ENCODE data around the gene ATG13.
A peak's percentile ranks its signal among the peaks of the same experiment; 100 is the strongest.

ATG13 gene

DNA sequence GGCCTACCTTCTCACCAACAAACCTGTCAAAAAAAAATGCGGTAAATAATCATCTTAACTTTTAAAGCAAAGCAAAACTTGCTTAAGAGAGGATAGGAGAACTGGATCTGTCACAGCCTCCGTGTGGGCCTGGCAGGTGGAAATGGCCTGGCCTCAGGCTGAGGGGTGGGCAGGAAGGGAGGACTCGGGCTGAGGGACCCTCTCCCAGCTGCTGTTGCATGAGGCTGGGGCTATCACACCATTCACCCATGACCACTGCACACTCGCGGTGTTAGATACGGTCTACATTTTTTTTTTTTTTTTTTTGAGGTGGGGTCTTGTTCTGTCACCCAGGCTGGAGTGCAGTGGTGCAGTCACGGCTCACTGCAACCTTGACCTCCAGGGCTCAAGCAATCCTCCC, 58.6 kb downstream of the ATG13 start:
- no peaks in the 10 kb centered on the region for H3K9me3 ChIP-seq (ENCODE audit: severe bottlenecking)
- peak overlapping the region; percentile 19 for H3K27ac ChIP-seq (ENCODE audit: poor library complexity, severe bottlenecking)
- H3K27me3 ChIP-seq (ENCODE audit: insufficient read depth, poor library complexity, severe bottlenecking) = no peaks in the 10 kb centered on the region
- DNase-seq (ENCODE audit: low spot score) (peak; percentile 37), ATAC-seq (ENCODE audit: low read depth) (no peak)
- TF ChIP-seq CTCF (IDR thresholded peaks at IDR 0.05; ENCODE audit: poor library complexity, severe bottlenecking) = no peak
- no peak overlapping the region for H3K4me3 ChIP-seq (ENCODE audit: severe bottlenecking)
- H3K4me1 ChIP-seq (ENCODE audit: insufficient read depth, poor library complexity, severe bottlenecking) = peaks cover 10% of the 10 kb centered on the region
- peaks cover 24% of the 10 kb centered on the region; the same call in 1 of the 2 replicates for H3K36me3 ChIP-seq (ENCODE audit: low read depth)

DNA sequence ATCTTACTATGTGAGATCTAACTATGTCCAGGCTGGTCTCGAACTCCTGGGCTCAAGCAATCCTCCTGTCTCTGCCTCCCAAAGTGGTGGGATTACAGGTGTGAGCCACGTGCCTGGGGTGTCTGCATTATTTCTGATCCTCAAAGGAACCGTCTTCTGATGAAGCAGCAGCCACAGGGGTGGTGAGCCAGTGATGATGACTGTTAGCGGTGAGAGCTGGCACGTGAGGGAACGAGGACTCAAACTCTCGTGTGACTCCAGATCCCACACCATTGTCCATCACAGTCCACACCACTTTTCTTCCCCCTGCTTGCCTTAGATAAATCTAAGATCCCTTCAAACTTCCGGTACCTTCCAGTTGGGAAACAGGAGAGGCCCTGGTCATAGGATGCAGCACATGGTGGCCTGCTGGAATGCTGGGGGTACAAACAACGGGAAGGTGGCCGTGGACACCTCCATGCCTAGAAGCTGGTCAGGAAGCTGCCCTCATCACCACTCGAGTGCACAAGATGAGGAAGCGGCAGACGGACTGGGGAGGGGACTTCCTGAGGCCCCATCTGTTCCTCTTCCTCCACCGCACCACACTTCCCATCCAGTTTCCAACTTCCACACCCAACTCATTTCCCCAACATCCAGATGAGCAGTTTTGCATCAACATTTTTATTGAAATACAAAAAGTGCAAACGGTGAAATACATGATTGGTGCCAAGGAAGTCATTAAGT, 59.2 kb downstream of the ATG13 start:
- peak; percentile 28 for DNase-seq (ENCODE audit: low spot score)
- TF ChIP-seq CTCF (IDR thresholded peaks at IDR 0.05; ENCODE audit: poor library complexity, severe bottlenecking) = no peak
- Histone ChIP-seq H3K4me3 (ENCODE audit: severe bottlenecking) (no peak overlapping the region), H3K36me3 (ENCODE audit: low read depth) (peaks cover 20% of the 10 kb centered on the region), H3K27ac (ENCODE audit: poor library complexity, severe bottlenecking) (no peak overlapping the region), H3K27me3 (ENCODE audit: insufficient read depth, poor library complexity, severe bottlenecking) (no peaks in the 10 kb centered on the region), H3K9me3 (ENCODE audit: severe bottlenecking) (no peaks in the 10 kb centered on the region), H3K4me1 (ENCODE audit: insufficient read depth, poor library complexity, severe bottlenecking) (peaks cover 10% of the 10 kb centered on the region)
- ATAC-seq (ENCODE audit: low read depth) = no peak

GRCh38 chr11:46677169-46677568, 59.8 kb downstream of the ATG13 start:
- H3K27ac ChIP-seq (ENCODE audit: poor library complexity, severe bottlenecking) = no peak overlapping the region
- H3K36me3 ChIP-seq (ENCODE audit: low read depth) = peaks cover 22% of the 10 kb centered on the region
- ATAC-seq (ENCODE audit: low read depth) (no peak), DNase-seq (ENCODE audit: low spot score) (peak; percentile 32)
- TF ChIP-seq CTCF (IDR thresholded peaks at IDR 0.05; ENCODE audit: poor library complexity, severe bottlenecking) = no peak
- H3K9me3 ChIP-seq (ENCODE audit: severe bottlenecking) = no peaks in the 10 kb centered on the region
- peaks cover 10% of the 10 kb centered on the region for H3K4me1 ChIP-seq (ENCODE audit: insufficient read depth, poor library complexity, severe bottlenecking)
- H3K4me3 ChIP-seq (ENCODE audit: severe bottlenecking) = no peak overlapping the region
- no peaks in the 10 kb centered on the region for H3K27me3 ChIP-seq (ENCODE audit: insufficient read depth, poor library complexity, severe bottlenecking)

- Histone ChIP-seq H3K4me1 (ENCODE audit: insufficient read depth, poor library complexity, severe bottlenecking) (peaks cover 10% of the 10 kb centered on the region), H3K36me3 (ENCODE audit: low read depth) (peaks cover 24% of the 10 kb centered on the region), H3K27ac (ENCODE audit: poor library complexity, severe bottlenecking) (no peak overlapping the region), H3K27me3 (ENCODE audit: insufficient read depth, poor library complexity, severe bottlenecking) (no peaks in the 10 kb centered on the region), H3K4me3 (ENCODE audit: severe bottlenecking) (no peak overlapping the region), H3K9me3 (ENCODE audit: severe bottlenecking) (no peaks in the 10 kb centered on the region)
- DNase-seq (ENCODE audit: low spot score) (no peak), ATAC-seq (ENCODE audit: low read depth) (peak; percentile 12; the same call in 1 of the 3 replicates)
- TF ChIP-seq CTCF (IDR thresholded peaks at IDR 0.05; ENCODE audit: poor library complexity, severe bottlenecking) = no peak
Observed at GRCh38 chr11:46677991-46678740, 60.8 kb downstream of the ATG13 start.
